ENCODE data around the gene GLIPR1L1.

The GLIPR1L1 gene

DNA sequence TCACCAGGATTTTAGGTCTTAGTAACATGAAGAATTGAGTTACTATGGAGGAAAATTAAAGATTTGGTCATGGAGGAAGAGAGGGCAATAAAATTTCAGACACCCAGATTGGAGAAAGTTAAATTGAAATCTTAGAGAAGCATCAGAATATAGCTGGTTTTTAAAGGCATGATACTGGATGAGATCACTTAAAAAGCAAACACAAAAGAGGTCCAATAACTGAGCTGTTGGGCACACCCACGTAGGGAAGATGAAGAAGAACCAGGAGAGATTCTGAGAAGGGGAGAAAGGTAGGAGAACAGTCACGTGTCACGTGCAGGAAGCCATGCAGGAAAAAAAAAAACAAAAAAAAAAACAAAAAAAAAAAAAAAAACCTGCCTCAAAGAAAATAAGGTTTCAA is 23.1 kb upstream of the GLIPR1L1 start:
- no peaks in the 10 kb centered on the region for H3K4me1 ChIP-seq (ENCODE audit: control insufficient read depth, insufficient read depth, low read length, poor library complexity, severe bottlenecking)
- no peak overlapping the region for H3K4me3 ChIP-seq (ENCODE audit: insufficient read depth, low read depth, low read length, poor library complexity, severe bottlenecking)
- no peak for DNase-seq
- no peaks in the 10 kb centered on the region for H3K27me3 ChIP-seq (replicated peaks; ENCODE audit: control insufficient read depth, insufficient read depth, low read length, poor library complexity, severe bottlenecking)
- no peak overlapping the region for H3K27ac ChIP-seq (ENCODE audit: insufficient read depth, low read length, poor library complexity, severe bottlenecking)
- H3K36me3 ChIP-seq (ENCODE audit: control insufficient read depth, insufficient read depth, low read length), result no peaks in the 10 kb centered on the region
- no peaks in the 10 kb centered on the region for H3K9me3 ChIP-seq (ENCODE audit: control insufficient read depth, low read length)

DNA sequence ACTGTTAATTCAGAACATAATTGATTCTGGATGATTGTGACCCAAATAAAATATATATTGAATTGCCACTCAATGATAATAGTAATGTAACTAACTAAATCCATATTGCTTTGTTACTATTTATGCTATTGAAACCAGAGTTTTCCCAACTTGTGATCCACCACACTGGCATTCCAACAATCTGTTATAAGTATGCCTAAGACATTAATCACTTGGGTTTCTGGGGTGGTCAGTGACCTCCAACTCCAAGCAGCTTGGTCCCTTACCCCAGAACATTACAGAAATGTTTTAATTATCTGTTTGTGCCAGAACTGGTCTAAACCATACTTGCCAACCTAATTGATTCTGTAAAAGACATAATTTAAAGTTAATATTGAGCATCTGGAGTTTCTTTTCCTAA is 19.0 kb upstream of the GLIPR1L1 start:
- Histone ChIP-seq H3K27ac (ENCODE audit: insufficient read depth, low read length, poor library complexity, severe bottlenecking) (no peak overlapping the region), H3K27me3 (replicated peaks; ENCODE audit: control insufficient read depth, insufficient read depth, low read length, poor library complexity, severe bottlenecking) (no peaks in the 10 kb centered on the region), H3K9me3 (ENCODE audit: control insufficient read depth, low read length) (no peaks in the 10 kb centered on the region), H3K4me1 (ENCODE audit: control insufficient read depth, insufficient read depth, low read length, poor library complexity, severe bottlenecking) (no peaks in the 10 kb centered on the region), H3K36me3 (ENCODE audit: control insufficient read depth, insufficient read depth, low read length) (no peaks in the 10 kb centered on the region), H3K4me3 (ENCODE audit: insufficient read depth, low read depth, low read length, poor library complexity, severe bottlenecking) (no peak overlapping the region)
- DNase-seq, result no peak

GRCh38 chr12:75317784-75318183 is 16.7 kb upstream of the GLIPR1L1 start:
- DNase-seq, result no peak
- H3K4me1 ChIP-seq (ENCODE audit: control insufficient read depth, insufficient read depth, low read length, poor library complexity, severe bottlenecking), result no peaks in the 10 kb centered on the region
- H3K4me3 ChIP-seq (ENCODE audit: insufficient read depth, low read depth, low read length, poor library complexity, severe bottlenecking), result no peak overlapping the region
- H3K27me3 ChIP-seq (replicated peaks; ENCODE audit: control insufficient read depth, insufficient read depth, low read length, poor library complexity, severe bottlenecking), result no peaks in the 10 kb centered on the region
- no peaks in the 10 kb centered on the region for H3K36me3 ChIP-seq (ENCODE audit: control insufficient read depth, insufficient read depth, low read length)
- H3K9me3 ChIP-seq (ENCODE audit: control insufficient read depth, low read length), result no peaks in the 10 kb centered on the region
- no peak overlapping the region for H3K27ac ChIP-seq (ENCODE audit: insufficient read depth, low read length, poor library complexity, severe bottlenecking)

GRCh38 chr12:75322464-75322863 is 12.0 kb upstream of the GLIPR1L1 start:
- Histone ChIP-seq H3K9me3 (ENCODE audit: control insufficient read depth, low read length) (no peaks in the 10 kb centered on the region), H3K27ac (ENCODE audit: insufficient read depth, low read length, poor library complexity, severe bottlenecking) (no peak overlapping the region), H3K4me1 (ENCODE audit: control insufficient read depth, insufficient read depth, low read length, poor library complexity, severe bottlenecking) (no peaks in the 10 kb centered on the region), H3K36me3 (ENCODE audit: control insufficient read depth, insufficient read depth, low read length) (no peaks in the 10 kb centered on the region), H3K4me3 (ENCODE audit: insufficient read depth, low read depth, low read length, poor library complexity, severe bottlenecking) (no peak overlapping the region), H3K27me3 (replicated peaks; ENCODE audit: control insufficient read depth, insufficient read depth, low read length, poor library complexity, severe bottlenecking) (no peaks in the 10 kb centered on the region)
- DNase-seq, result no peak

DNA sequence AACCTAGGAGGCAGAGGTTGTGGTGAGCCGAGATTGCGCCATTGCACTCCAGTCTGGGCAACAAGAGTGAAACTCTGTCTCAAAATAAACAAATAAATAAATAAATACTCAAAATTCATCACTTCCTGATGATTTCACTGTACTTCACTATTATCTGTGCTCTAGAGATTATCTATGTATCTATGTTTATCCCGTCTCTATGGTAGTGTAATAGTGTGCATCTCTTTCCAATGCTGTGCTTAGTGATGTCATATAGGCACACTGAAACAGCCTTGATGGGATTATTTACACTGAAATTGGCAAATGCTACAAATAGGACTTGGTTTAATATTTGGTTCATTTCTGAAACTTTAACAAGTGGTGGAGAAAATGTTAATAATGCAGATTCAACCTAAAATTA is 10.8 kb upstream of the GLIPR1L1 start:
- no peaks in the 10 kb centered on the region for H3K27me3 ChIP-seq (replicated peaks; ENCODE audit: control insufficient read depth, insufficient read depth, low read length, poor library complexity, severe bottlenecking)
- H3K9me3 ChIP-seq (ENCODE audit: control insufficient read depth, low read length), result no peaks in the 10 kb centered on the region
- no peak for DNase-seq
- no peaks in the 10 kb centered on the region for H3K36me3 ChIP-seq (ENCODE audit: control insufficient read depth, insufficient read depth, low read length)
- H3K27ac ChIP-seq (ENCODE audit: insufficient read depth, low read length, poor library complexity, severe bottlenecking), result no peak overlapping the region
- no peak overlapping the region for H3K4me3 ChIP-seq (ENCODE audit: insufficient read depth, low read depth, low read length, poor library complexity, severe bottlenecking)
- H3K4me1 ChIP-seq (ENCODE audit: control insufficient read depth, insufficient read depth, low read length, poor library complexity, severe bottlenecking), result no peaks in the 10 kb centered on the region

DNA sequence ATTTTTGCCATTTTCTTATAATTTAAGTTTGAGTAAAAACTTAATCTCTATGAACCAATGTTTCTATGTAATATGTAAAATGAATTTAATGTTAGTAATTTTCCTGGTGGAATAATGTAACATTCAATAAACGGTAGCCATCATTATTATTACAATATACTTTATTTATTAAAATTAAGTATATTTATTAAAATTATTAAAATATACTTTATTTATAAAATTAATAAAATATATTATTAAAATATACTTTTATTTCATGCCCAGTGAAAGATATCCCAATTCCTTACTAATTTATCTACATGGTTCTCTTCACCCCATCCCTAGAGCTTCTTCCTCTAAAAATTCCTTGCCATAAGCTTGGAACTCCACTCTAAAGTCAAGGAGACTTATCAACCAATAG is 6.8 kb upstream of the GLIPR1L1 start:
- DNase-seq, result no peak
- no peak overlapping the region for H3K27ac ChIP-seq (ENCODE audit: insufficient read depth, low read length, poor library complexity, severe bottlenecking)
- no peaks in the 10 kb centered on the region for H3K4me1 ChIP-seq (ENCODE audit: control insufficient read depth, insufficient read depth, low read length, poor library complexity, severe bottlenecking)
- H3K9me3 ChIP-seq (ENCODE audit: control insufficient read depth, low read length), result no peaks in the 10 kb centered on the region
- no peaks in the 10 kb centered on the region for H3K27me3 ChIP-seq (replicated peaks; ENCODE audit: control insufficient read depth, insufficient read depth, low read length, poor library complexity, severe bottlenecking)
- H3K4me3 ChIP-seq (ENCODE audit: insufficient read depth, low read depth, low read length, poor library complexity, severe bottlenecking), result no peak overlapping the region
- no peaks in the 10 kb centered on the region for H3K36me3 ChIP-seq (ENCODE audit: control insufficient read depth, insufficient read depth, low read length)

GRCh38 chr12:75329918-75330826 is 4.3 kb upstream of the GLIPR1L1 start, which contains the start of gene CAPS2:
Gene CAPS2 (minus strand): TSS chr12:75330324. CDS start chr12:75326498, 3,826 bp downstream.
- Histone ChIP-seq H3K9me3 (ENCODE audit: control insufficient read depth, low read length) (no peaks in the 10 kb centered on the region), H3K4me3 (ENCODE audit: insufficient read depth, low read depth, low read length, poor library complexity, severe bottlenecking) (peak within 1 kb of the TSS; percentile 54), H3K27ac (ENCODE audit: insufficient read depth, low read length, poor library complexity, severe bottlenecking) (no peak within 1 kb of the TSS), H3K36me3 (ENCODE audit: control insufficient read depth, insufficient read depth, low read length) (no peaks in the 10 kb centered on the region), H3K27me3 (replicated peaks; ENCODE audit: control insufficient read depth, insufficient read depth, low read length, poor library complexity, severe bottlenecking) (no peaks in the 10 kb centered on the region), H3K4me1 (ENCODE audit: control insufficient read depth, insufficient read depth, low read length, poor library complexity, severe bottlenecking) (peaks cover 4% of the 10 kb centered on the region)
- peak; percentile 35 to 51 (median 51) for DNase-seq

DNA sequence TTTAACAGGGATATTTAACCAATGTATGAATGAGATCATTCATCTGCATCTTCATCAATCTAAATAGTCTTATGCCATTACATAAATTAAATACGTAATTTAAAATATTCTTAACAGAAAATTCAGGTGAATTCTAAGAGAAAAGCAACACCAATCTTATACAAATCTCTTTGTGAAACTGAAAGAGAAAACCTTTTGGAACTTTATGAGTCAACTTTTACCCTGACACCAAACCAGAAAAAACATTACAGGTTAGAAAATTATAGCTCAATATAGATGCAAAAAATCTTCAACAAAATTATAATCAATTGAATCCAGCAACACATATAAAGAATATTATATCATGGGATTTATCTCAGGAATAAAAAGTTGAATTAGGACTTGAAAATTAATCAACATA is 3.4 kb downstream of the GLIPR1L1 start:
- Histone ChIP-seq H3K4me3 (ENCODE audit: insufficient read depth, low read depth, low read length, poor library complexity, severe bottlenecking) (no peak overlapping the region), H3K27me3 (replicated peaks; ENCODE audit: control insufficient read depth, insufficient read depth, low read length, poor library complexity, severe bottlenecking) (no peaks in the 10 kb centered on the region), H3K4me1 (ENCODE audit: control insufficient read depth, insufficient read depth, low read length, poor library complexity, severe bottlenecking) (peaks cover 4% of the 10 kb centered on the region), H3K9me3 (ENCODE audit: control insufficient read depth, low read length) (no peaks in the 10 kb centered on the region), H3K27ac (ENCODE audit: insufficient read depth, low read length, poor library complexity, severe bottlenecking) (no peak overlapping the region), H3K36me3 (ENCODE audit: control insufficient read depth, insufficient read depth, low read length) (no peaks in the 10 kb centered on the region)
- DNase-seq, result no peak

- Histone ChIP-seq H3K9me3 (ENCODE audit: control insufficient read depth, low read length) (no peaks in the 10 kb centered on the region), H3K4me1 (ENCODE audit: control insufficient read depth, insufficient read depth, low read length, poor library complexity, severe bottlenecking) (no peaks in the 10 kb centered on the region), H3K4me3 (ENCODE audit: insufficient read depth, low read depth, low read length, poor library complexity, severe bottlenecking) (no peak overlapping the region), H3K27ac (ENCODE audit: insufficient read depth, low read length, poor library complexity, severe bottlenecking) (no peak overlapping the region), H3K36me3 (ENCODE audit: control insufficient read depth, insufficient read depth, low read length) (no peaks in the 10 kb centered on the region), H3K27me3 (replicated peaks; ENCODE audit: control insufficient read depth, insufficient read depth, low read length, poor library complexity, severe bottlenecking) (no peaks in the 10 kb centered on the region)
- DNase-seq, result no peak
Observed at GRCh38 chr12:75341873-75342272, 7.4 kb downstream of the GLIPR1L1 start.

DNA sequence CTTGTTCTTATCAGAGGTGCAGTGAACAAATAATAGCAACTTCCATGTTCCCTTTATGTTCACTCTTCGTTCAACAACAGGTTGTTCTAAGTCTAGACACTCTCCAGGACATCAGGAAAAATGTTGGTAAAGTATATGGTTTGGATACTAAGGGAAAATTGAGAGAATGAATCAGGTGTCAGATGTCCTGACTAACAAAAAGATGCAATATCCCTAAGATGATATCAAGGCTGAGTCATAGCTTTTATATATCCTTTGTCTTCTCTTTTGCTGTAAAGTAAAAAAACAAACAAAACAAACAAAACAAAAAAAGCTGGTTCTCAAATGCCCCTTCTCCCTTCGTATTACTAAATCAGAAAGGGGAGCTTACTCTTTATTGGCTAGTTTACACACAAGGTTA is 11.1 kb downstream of the GLIPR1L1 start:
- Histone ChIP-seq H3K4me1 (ENCODE audit: control insufficient read depth, insufficient read depth, low read length, poor library complexity, severe bottlenecking) (no peaks in the 10 kb centered on the region), H3K36me3 (ENCODE audit: control insufficient read depth, insufficient read depth, low read length) (no peaks in the 10 kb centered on the region), H3K9me3 (ENCODE audit: control insufficient read depth, low read length) (no peaks in the 10 kb centered on the region), H3K27me3 (replicated peaks; ENCODE audit: control insufficient read depth, insufficient read depth, low read length, poor library complexity, severe bottlenecking) (no peaks in the 10 kb centered on the region), H3K27ac (ENCODE audit: insufficient read depth, low read length, poor library complexity, severe bottlenecking) (no peak overlapping the region), H3K4me3 (ENCODE audit: insufficient read depth, low read depth, low read length, poor library complexity, severe bottlenecking) (no peak overlapping the region)
- no peak for DNase-seq
